HepG2 (cell line): ENCODE measurements around the gene MMP28. TPM values are rescaled to one million over a fixed set of nuclear protein-coding genes. Genes with fewer than 3 reads are reported as not detected.
A peak's percentile ranks its signal among the peaks of the same experiment; 100 is the strongest.

Experiments
- ARID4A ChIP-seq: sonication (generic); formaldehyde crosslinking; IDR thresholded peaks from 2 replicates; pipeline ENCODE4 v1.5.0; 2020; ENCODE audit warnings: mild to moderate bottlenecking, missing genetic modification reagents, borderline replicate concordance
- GRHL1 ChIP-seq: sonication (generic); formaldehyde crosslinking; conservative IDR thresholded peaks from 2 replicates; pipeline ENCODE4 v1.8.0; 2022; ENCODE audit warnings: missing genetic modification reagents
- HIC2 ChIP-seq: sonication (generic); formaldehyde crosslinking; IDR thresholded peaks from 2 replicates; pipeline ENCODE4 v1.9.0; 2022; ENCODE audit warnings: low read depth, missing genetic modification reagents
- KLF12 ChIP-seq: sonication (generic); formaldehyde crosslinking; IDR thresholded peaks from 2 replicates; pipeline ENCODE4 v1.4.0; 2020; ENCODE audit warnings: missing genetic modification reagents, borderline replicate concordance
- MLLT10 ChIP-seq: sonication (generic); formaldehyde crosslinking; IDR thresholded peaks from 2 replicates; pipeline ENCODE4 v1.4.0; 2020; ENCODE audit warnings: missing genetic modification reagents
- NRL ChIP-seq: sonication (generic); formaldehyde crosslinking; IDR thresholded peaks from 2 replicates; pipeline ENCODE4 v1.5.0; 2020; ENCODE audit warnings: missing genetic modification reagents, mild to moderate bottlenecking, moderate library complexity, borderline replicate concordance
- ZFP36 ChIP-seq: fragments of 150-350 bp; IDR thresholded peaks from 2 replicates; pipeline ENCODE4 v1.6.1; 2018; ENCODE audit warnings: borderline replicate concordance, low read length, low read depth; ENCODE audit not compliant: partially characterized antibody
- ZFP62 ChIP-seq: sonication (generic); formaldehyde crosslinking; IDR thresholded peaks from 2 replicates; pipeline ENCODE4 v1.4.0; 2020; ENCODE audit warnings: missing genetic modification reagents
- ZNF235 ChIP-seq: sonication (generic); formaldehyde crosslinking; IDR thresholded peaks from 2 replicates; pipeline ENCODE4 v1.8.1; 2023; ENCODE audit warnings: mild to moderate bottlenecking, missing genetic modification reagents, borderline replicate concordance
- ZNF576 ChIP-seq: sonication (generic); formaldehyde crosslinking; IDR thresholded peaks from 2 replicates; pipeline ENCODE4 v1.4.0; 2020; ENCODE audit warnings: mild to moderate bottlenecking, missing genetic modification reagents
- ZNF609 ChIP-seq: sonication (generic); formaldehyde crosslinking; IDR thresholded peaks from 2 replicates; pipeline ENCODE4 v1.4.0; 2020; ENCODE audit warnings: mild to moderate bottlenecking, missing genetic modification reagents, borderline replicate concordance
- ZNF780A ChIP-seq: sonication (generic); formaldehyde crosslinking; IDR thresholded peaks from 2 replicates; pipeline ENCODE4 v1.8.0; 2022; ENCODE audit warnings: mild to moderate bottlenecking, missing genetic modification reagents, moderate library complexity
- ZNF879 ChIP-seq: sonication (generic); formaldehyde crosslinking; IDR thresholded peaks from 2 replicates; pipeline ENCODE4 v1.8.1; 2023; ENCODE audit warnings: missing genetic modification reagents
- ZSCAN21 ChIP-seq: sonication (generic); formaldehyde crosslinking; IDR thresholded peaks from 2 replicates; pipeline ENCODE4 v1.8.0; 2022; ENCODE audit warnings: mild to moderate bottlenecking, missing genetic modification reagents, moderate library complexity, borderline replicate concordance
- polyA plus RNA-seq, 8 experiments: library from polyadenylated mRNA; depleted of rRNA in 3 of 8; stranded (reverse) in 7 of 8; unstranded in 1 of 8; fragments of >200 nt; fragmentation: Illumina TruSeq in 4 of 8; extraction: Trizol in 4 of 8; gene quantifications; 2 replicates each; pipeline versions ENCODE4 v1.2.1 to v1.2.3, GENCODE V29; 2011 to 2016; ENCODE audit warnings: low read depth in 4 of 8, missing spikeins in 1 of 8, mixed read lengths in 1 of 8; ENCODE audit not compliant: insufficient read depth in 1 of 8
- total RNA-seq, 5 experiments: library from RNA; depleted of rRNA; stranded (reverse); fragments of >200 nt; fragmentation: Illumina TruSeq; extraction: Trizol; gene quantifications; 2 replicates each; pipeline ENCODE4 v1.2.3, GENCODE V29; 2016; ENCODE audit warnings: low read depth in 1 of 5

MMP28 gene
- total and polyA plus RNA-seq, 2 of the 13 experiments (the other 11 are each of a cell fraction or from before 2014, with no cell fraction given), result not detected

GRCh38 chr17:35731917-35732805 lies 63.3 kb downstream of the MMP28 start (continued):
- no peak for TF ChIP-seq ZNF609 (CRISPR knock-in tag)
- no peak for TF ChIP-seq GRHL1
- no peak for TF ChIP-seq ZNF576
- no peak for TF ChIP-seq ZFP62 (CRISPR knock-in tag)
- no peak for TF ChIP-seq ZSCAN21 (CRISPR knock-in tag)
- TF ChIP-seq ARID4A (CRISPR knock-in tag), result 0 out of 2 replicates have a peak, but pooled peaks have one; percentile 2
- no peak for TF ChIP-seq KLF12 (CRISPR knock-in tag)
- TF ChIP-seq ZNF879 (CRISPR knock-in tag), result no peak
- TF ChIP-seq HIC2, result no peak
- TF ChIP-seq ZFP36, result no peak
- no peak for TF ChIP-seq MLLT10 (CRISPR knock-in tag)
- TF ChIP-seq ZNF235 (CRISPR knock-in tag), result no peak
- peak; percentile 56 for TF ChIP-seq NRL (CRISPR knock-in tag)
- TF ChIP-seq ZNF780A (CRISPR knock-in tag), result no peak
